ENCODE measurements around the gene VSIG10L2. TPM values are rescaled to one million over a fixed set of nuclear protein-coding genes. Genes with fewer than 3 reads are reported as not detected.
A peak's percentile ranks its signal among the peaks of the same experiment; 100 is the strongest.

Gene VSIG10L2
- total RNA-seq, 2 donors from 2014 or later, result not detected

GRCh38 chr11:125950696-125951651 lies 5.1 kb downstream of the VSIG10L2 start:
- no peaks in the 10 kb centered on the region for H3K36me3 Mint-ChIP-seq (ENCODE audit: low read depth)
- no peaks in the 10 kb centered on the region for H3K9me3 ChIP-seq (ENCODE audit: control insufficient read depth, low read length)
- no peak overlapping the region for H3K9ac ChIP-seq (ENCODE audit: extremely low read depth, low read length, poor library complexity, severe bottlenecking)
- no peaks in the 10 kb centered on the region for H3K9me3 Mint-ChIP-seq
- DNase-seq, result no peak
- TF ChIP-seq CTCF (conservative IDR thresholded peaks at IDR 0.05), result no peak
- H3K36me3 ChIP-seq (ENCODE audit: control insufficient read depth, insufficient read depth, low read length), result no peaks in the 10 kb centered on the region
- H3K4me3 Mint-ChIP-seq, result no peak overlapping the region
- H3K27me3 ChIP-seq (ENCODE audit: control insufficient read depth, insufficient read depth, low read length, poor library complexity, severe bottlenecking), result no peaks in the 10 kb centered on the region
- H3K4me3 ChIP-seq (ENCODE audit: low read length), result no peak overlapping the region
- H3K27ac ChIP-seq (ENCODE audit: low read depth, low read length), result no peak overlapping the region
- peaks cover 4% of the 10 kb centered on the region for H3K4me1 Mint-ChIP-seq
- H3K27ac Mint-ChIP-seq, result no peak overlapping the region
- H3K27me3 Mint-ChIP-seq (ENCODE audit: insufficient read depth), result no peaks in the 10 kb centered on the region
- H3K4me1 ChIP-seq (ENCODE audit: control insufficient read depth, insufficient read depth, low read length), result no peaks in the 10 kb centered on the region
- 88 to 96% methylated on average over 4 to 15 of the region's 15 CpGs for WGBS, 2 experiments (ENCODE audit: insufficient coverage in 1 of 2, insufficient read length in 1 of 2)

- H3K9me3 ChIP-seq (ENCODE audit: control insufficient read depth, low read length), result no peaks in the 10 kb centered on the region
- no peak overlapping the region for H3K4me3 ChIP-seq (ENCODE audit: low read length)
- H3K27ac ChIP-seq (ENCODE audit: low read depth, low read length), result no peak overlapping the region
- no peaks in the 10 kb centered on the region for H3K36me3 ChIP-seq (ENCODE audit: control insufficient read depth, insufficient read depth, low read length)
- no peak overlapping the region for H3K9ac ChIP-seq (ENCODE audit: extremely low read depth, low read length, poor library complexity, severe bottlenecking)
- Mint-ChIP-seq H3K27ac (no peak overlapping the region), H3K36me3 (ENCODE audit: low read depth) (no peaks in the 10 kb centered on the region), H3K9me3 (no peaks in the 10 kb centered on the region), H3K4me1 (peaks cover 4% of the 10 kb centered on the region), H3K27me3 (ENCODE audit: insufficient read depth) (no peaks in the 10 kb centered on the region), H3K4me3 (no peak overlapping the region)
- H3K4me1 ChIP-seq (ENCODE audit: control insufficient read depth, insufficient read depth, low read length), result no peaks in the 10 kb centered on the region
- WGBS, 2 experiments (ENCODE audit: insufficient coverage in 1 of 2, insufficient read length in 1 of 2), result 70 to 94% methylated on average over 6 to 11 of the region's 11 CpGs
- peak; percentile 62 for DNase-seq
- H3K27me3 ChIP-seq (ENCODE audit: control insufficient read depth, insufficient read depth, low read length, poor library complexity, severe bottlenecking), result no peaks in the 10 kb centered on the region
- TF ChIP-seq CTCF (conservative IDR thresholded peaks at IDR 0.05), result no peak
These were observed 5.9 kb downstream of the VSIG10L2 start for GRCh38 chr11:125951731-125952130.

DNA sequence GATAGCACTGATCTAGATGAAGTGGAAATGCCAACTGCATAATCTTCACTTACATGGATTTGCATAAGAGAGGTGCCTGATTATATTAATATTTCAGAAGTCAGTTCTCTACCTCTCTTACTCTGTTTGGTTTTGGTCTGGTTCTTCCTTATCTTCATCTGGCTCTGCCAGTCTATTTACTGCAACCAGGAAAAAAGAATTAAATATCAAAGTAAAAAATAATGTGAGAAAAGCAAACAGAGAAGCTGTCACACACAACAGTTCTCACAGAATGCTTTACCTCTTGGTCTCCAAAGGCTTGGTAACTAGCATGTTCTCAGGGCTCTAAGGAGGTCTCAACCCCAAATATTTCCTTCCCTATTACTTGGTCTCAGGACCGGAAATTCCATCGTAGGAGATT lies 6.7 kb downstream of the VSIG10L2 start:
- Histone ChIP-seq H3K27me3 (ENCODE audit: control insufficient read depth, insufficient read depth, low read length, poor library complexity, severe bottlenecking) (no peaks in the 10 kb centered on the region), H3K4me1 (ENCODE audit: control insufficient read depth, insufficient read depth, low read length) (no peaks in the 10 kb centered on the region), H3K36me3 (ENCODE audit: control insufficient read depth, insufficient read depth, low read length) (no peaks in the 10 kb centered on the region), H3K27ac (ENCODE audit: low read depth, low read length) (no peak overlapping the region), H3K4me3 (ENCODE audit: low read length) (no peak overlapping the region), H3K9ac (ENCODE audit: extremely low read depth, low read length, poor library complexity, severe bottlenecking) (no peak overlapping the region), H3K9me3 (ENCODE audit: control insufficient read depth, low read length) (no peaks in the 10 kb centered on the region)
- Mint-ChIP-seq H3K9me3 (no peaks in the 10 kb centered on the region), H3K36me3 (ENCODE audit: low read depth) (no peaks in the 10 kb centered on the region), H3K4me1 (peaks cover 4% of the 10 kb centered on the region), H3K4me3 (no peak overlapping the region), H3K27ac (no peak overlapping the region), H3K27me3 (ENCODE audit: insufficient read depth) (no peaks in the 10 kb centered on the region)
- no peak for DNase-seq
- WGBS, 2 experiments (ENCODE audit: insufficient coverage in 1 of 2, insufficient read length in 1 of 2), result 90 to 100% methylated on average over 2 of the region's 2 CpGs
- TF ChIP-seq CTCF (conservative IDR thresholded peaks at IDR 0.05), result no peak

Measured in endodermal cell (in vitro differentiated cells).